CD4-positive, alpha-beta T cell (primary cell): ENCODE measurements around the gene MYO1D. TPM values are rescaled to one million over a fixed set of nuclear protein-coding genes. Genes with fewer than 3 reads are reported as not detected.

Experiments used
- ATAC-seq: fragments of 200-7000 bp; cut with Tn5 transposase; one replicate; pipeline ENCODE4 v1.10.0; 2022; ENCODE audit warnings: mild to moderate bottlenecking; ENCODE audit not compliant: poor library complexity
- CTCF ChIA-PET: fragments of 350-600 bp; sonication (Branson Sonifier 250); formaldehyde crosslinking; loops from one replicate; lab custom pipeline; 2021; ENCODE audit warnings: antibody characterized with exemption, inconsistent platforms; lab: Charles Lee
- POLR2A ChIA-PET: fragments of 350-600 bp; sonication (Branson Sonifier 250); formaldehyde crosslinking; loops from one replicate; lab custom pipeline; 2021; ENCODE audit warnings: antibody characterized with exemption, inconsistent platforms; lab: Charles Lee
- DNase-seq, 14 experiments: peaks; one replicate each; pipeline ENCODE4 v3.0.0-alpha.2; 2013 to 2020; ENCODE audit warnings: mixed read lengths in 2 of 14
- H3K27ac ChIP-seq, 2 donors: one replicate each; pipeline versions ENCODE4 v1.5.1 to v1.7.0; 2013; ENCODE audit warnings: low read length in 2 of 2, low read depth in 1 of 2, mild to moderate bottlenecking in 1 of 2
- H3K27me3 ChIP-seq, 2 experiments: 1 replicate in 1 of 2; 2 replicates in 1 of 2; pipeline versions ENCODE4 v1.6.1 to v1.7.0; 2013; ENCODE audit warnings: low read length in 2 of 2, control low read depth in 1 of 2, mild to moderate bottlenecking in 1 of 2, moderate library complexity in 1 of 2; ENCODE audit not compliant: insufficient read depth in 2 of 2, control insufficient read depth in 1 of 2
- H3K36me3 ChIP-seq: one replicate; pipeline ENCODE4 v1.6.1; 2013; ENCODE audit warnings: low read length, control low read depth; ENCODE audit not compliant: insufficient read depth
- H3K4me1 ChIP-seq: one replicate; pipeline ENCODE4 v1.6.1; 2013; ENCODE audit warnings: low read length, control low read depth; ENCODE audit not compliant: insufficient read depth
- H3K4me3 ChIP-seq: one replicate; pipeline ENCODE4 v1.5.1; 2013; ENCODE audit warnings: mild to moderate bottlenecking, low read length, moderate library complexity
- H3K9me3 ChIP-seq, 2 experiments: 1 replicate in 1 of 2; 2 replicates in 1 of 2; pipeline versions ENCODE4 v1.6.1 to v1.7.0; 2013; ENCODE audit warnings: low read length in 2 of 2, mild to moderate bottlenecking in 2 of 2, control low read depth in 1 of 2, moderate library complexity in 1 of 2; ENCODE audit not compliant: control insufficient read depth in 1 of 2, insufficient read depth in 1 of 2
- H3K27ac Mint-ChIP-seq: one replicate; pipeline ENCODE4 v1.8.0; 2020; ENCODE audit warnings: mixed read lengths
- H3K27me3 Mint-ChIP-seq: one replicate; pipeline ENCODE4 v1.8.0; 2021; ENCODE audit warnings: mixed read lengths
- H3K36me3 Mint-ChIP-seq: one replicate; pipeline ENCODE4 v1.8.0; 2021; ENCODE audit warnings: low read depth, mixed read lengths
- H3K4me1 Mint-ChIP-seq: one replicate; pipeline ENCODE4 v1.8.0; 2021; ENCODE audit warnings: low read depth, mixed read lengths
- H3K4me3 Mint-ChIP-seq: one replicate; pipeline ENCODE4 v1.8.0; 2020; ENCODE audit warnings: mild to moderate bottlenecking, mixed read lengths
- H3K9me3 Mint-ChIP-seq: one replicate; pipeline ENCODE4 v1.8.0; 2020; ENCODE audit warnings: mixed read lengths
- CTCF ChIP-seq: fragments of 200-600 bp; IDR thresholded peaks from one replicate; pipeline ENCODE4 v1.8.0; 2022; ENCODE audit warnings: antibody characterized with exemption, mild to moderate bottlenecking
- intact Hi-C, 2 experiments: fragments of 100-400 bp; cut with DNase I in 1 of 2; cut with micrococcal nuclease in 1 of 2; formaldehyde crosslinking; loops; one replicate each; pipeline versions ENCODE4 v1.15.1 to v1.9.0; 2023 to 2025; cut with DNase I, micrococcal nuclease
- total RNA-seq, 174 experiments: library from RNA in 2 of 174; stranded (reverse) in 2 of 174; gene quantifications; one replicate each; pipeline ENCODE4 v1.2.3 and lab custom pipeline; 2021 to 2026

Gene MYO1D
- total RNA-seq, 2 experiments from 2014 or later: 5.8 to 6.4 TPM

- intact Hi-C loops: no loop called here
- H3K27ac Mint-ChIP-seq: no peak overlapping the region
- H3K9me3 ChIP-seq: no peaks in the 10 kb centered on the region
- no peaks in the 10 kb centered on the region for H3K4me1 Mint-ChIP-seq
- ATAC-seq (no peak), DNase-seq (no peak)
- ChIA-PET POLR2A (no interaction called here), CTCF (no interaction called here)
- TF ChIP-seq CTCF: no peak
- no peaks in the 10 kb centered on the region for H3K9me3 Mint-ChIP-seq
- no peaks in the 10 kb centered on the region for H3K36me3 ChIP-seq
- H3K36me3 Mint-ChIP-seq: no peaks in the 10 kb centered on the region
- H3K27me3 Mint-ChIP-seq: no peaks in the 10 kb centered on the region
- H3K27ac ChIP-seq: no peak overlapping the region
- no peaks in the 10 kb centered on the region for H3K4me1 ChIP-seq
- H3K4me3 ChIP-seq: no peak overlapping the region
- no peak overlapping the region for H3K4me3 Mint-ChIP-seq
- no peaks in the 10 kb centered on the region for H3K27me3 ChIP-seq
Measured at GRCh38 chr17:32626379-32626791, 250.5 kb downstream of the MYO1D start.

- Histone ChIP-seq H3K4me1 (no peaks in the 10 kb centered on the region), H3K36me3 (no peaks in the 10 kb centered on the region), H3K9me3 (no peaks in the 10 kb centered on the region), H3K27ac (no peak overlapping the region), H3K4me3 (no peak overlapping the region), H3K27me3 (no peaks in the 10 kb centered on the region)
- Mint-ChIP-seq H3K9me3 (no peaks in the 10 kb centered on the region), H3K27me3 (no peaks in the 10 kb centered on the region), H3K36me3 (no peaks in the 10 kb centered on the region), H3K4me3 (no peak overlapping the region), H3K27ac (no peak overlapping the region), H3K4me1 (no peaks in the 10 kb centered on the region)
- ATAC-seq (no peak), DNase-seq (no peak)
- ChIA-PET CTCF (no interaction called here), POLR2A (no interaction called here)
- TF ChIP-seq CTCF: no peak
- intact Hi-C loops: no loop called here
Measured at GRCh38 chr17:32625971-32626370, 251.0 kb downstream of the MYO1D start.

DNA sequence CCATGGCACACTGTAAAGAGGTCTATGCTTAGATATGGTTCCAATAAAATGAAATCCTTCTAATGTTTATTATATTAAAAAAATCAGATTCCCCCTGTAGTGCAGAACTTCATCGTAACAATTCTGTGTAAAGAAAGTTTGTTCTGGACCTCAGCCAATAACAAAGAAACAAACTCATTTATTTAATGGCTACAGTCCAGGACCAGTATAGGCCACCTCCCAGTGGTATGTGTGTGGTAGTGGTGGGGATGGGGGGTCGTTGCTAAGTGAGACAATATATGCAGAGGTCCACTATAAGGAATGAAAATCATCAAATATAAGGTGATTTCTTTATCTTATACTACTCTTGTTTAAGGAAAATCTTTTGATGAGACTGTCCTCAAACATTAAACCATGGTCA is 253.7 kb downstream of the MYO1D start:
- Mint-ChIP-seq H3K27me3 (no peaks in the 10 kb centered on the region), H3K9me3 (no peaks in the 10 kb centered on the region), H3K4me1 (no peaks in the 10 kb centered on the region), H3K27ac (no peak overlapping the region), H3K36me3 (no peaks in the 10 kb centered on the region), H3K4me3 (no peak overlapping the region)
- DNase-seq (no peak), ATAC-seq (no peak)
- Histone ChIP-seq H3K27ac (no peak overlapping the region), H3K36me3 (no peaks in the 10 kb centered on the region), H3K9me3 (no peaks in the 10 kb centered on the region), H3K4me3 (no peak overlapping the region), H3K4me1 (no peaks in the 10 kb centered on the region), H3K27me3 (no peaks in the 10 kb centered on the region)
- intact Hi-C loops: no loop called here
- CTCF ChIA-PET: no interaction called here
- POLR2A ChIA-PET: no interaction called here
- no peak for TF ChIP-seq CTCF
